Kidney (tissue), 14 donors: Measurements from ENCODE around the gene PRKAR2B. TPM values are rescaled to one million over a fixed set of nuclear protein-coding genes. Genes with fewer than 3 reads are reported as not detected.

Experiments
- DNase-seq, 5 donors: peaks; one replicate each; pipeline ENCODE4 v3.0.0-alpha.2; 2013 to 2020
- FAIRE-seq: peaks from 2 replicates; lab custom pipeline; 2012; peaks lifted over from hg19 to GRCh38; lab: Jason Lieb, UNC
- H3K27ac ChIP-seq, 2 donors: one replicate each; pipeline ENCODE4 v1.7.0; 2013; ENCODE audit warnings: low read depth in 2 of 2, low read length in 2 of 2, inconsistent platforms in 1 of 2
- H3K27me3 ChIP-seq: one replicate; pipeline ENCODE4 v1.7.1; 2013; ENCODE audit warnings: low read length, inconsistent platforms; ENCODE audit not compliant: control insufficient read depth, insufficient read depth
- H3K36me3 ChIP-seq, 3 donors: one replicate each; pipeline versions ENCODE4 v1.7.0 to v1.7.1; 2013; ENCODE audit warnings: low read length in 3 of 3, control low read depth in 1 of 3, inconsistent platforms in 1 of 3; ENCODE audit not compliant: insufficient read depth in 3 of 3, control insufficient read depth in 2 of 3
- H3K4me1 ChIP-seq, 3 donors: one replicate each; pipeline versions ENCODE4 v1.7.0 to v1.7.1; 2013; ENCODE audit warnings: low read length in 3 of 3, inconsistent platforms in 1 of 3, low read depth in 1 of 3; ENCODE audit not compliant: control insufficient read depth in 2 of 3, insufficient read depth in 2 of 3
- H3K4me3 ChIP-seq, 3 donors: one replicate each; pipeline versions ENCODE4 v1.7.0 to v1.8.1; 2013; ENCODE audit warnings: low read length in 3 of 3, control low read depth in 1 of 3, inconsistent platforms in 1 of 3
- H3K9ac ChIP-seq, 3 donors: one replicate each; pipeline versions ENCODE4 v1.7.0 to v1.7.1; 2013; ENCODE audit warnings: low read length in 3 of 3, control low read depth in 1 of 3, inconsistent platforms in 1 of 3
- H3K9me3 ChIP-seq, 3 donors: one replicate each; pipeline versions ENCODE4 v1.7.0 to v1.7.1; 2013; ENCODE audit warnings: low read length in 3 of 3, control low read depth in 1 of 3, inconsistent platforms in 1 of 3; ENCODE audit not compliant: control insufficient read depth in 2 of 3, insufficient read depth in 1 of 3
- intact Hi-C: fragments of 100-400 bp; cut with DNase I; formaldehyde crosslinking; loops from one replicate; pipeline ENCODE4 v1.11.1; 2022
- polyA plus RNA-seq: library from polyadenylated mRNA; stranded (reverse); fragments of 350-450 nt; fragmentation: Illumina TruSeq; extraction: RNeasy Lipid Tissue Mini Kit (QIAGEN cat#74804); gene quantifications from one replicate; pipeline ENCODE4 v1.2.3, GENCODE V29; 2014; ENCODE audit warnings: low read depth, low replicate concordance; ENCODE audit not compliant: insufficient read depth
- total RNA-seq: library from RNA; stranded (reverse); fragmentation: NEBNext Ultra II Directional; extraction: Animal tissue kit (Norgen Biotek cat#: 25700); gene quantifications from one replicate; pipeline ENCODE4 v1.2.1, GENCODE V29; 2021
- TF ChIP-seq, protein P1 (sequence below): IDR thresholded peaks from 3 replicates; pipeline ENCODE4 v1.5.1; 2012; ENCODE audit warnings: mild to moderate bottlenecking, moderate library complexity, borderline replicate concordance; ENCODE audit not compliant: insufficient read depth; ENCODE audit errors: extremely low read depth
- donor health status: control.
- donor health status: control.
- donor health status: control.
- donor health status: control.
- donor health status: control.
- donor health status: DM: yes; HTN: yes; CAD: no.
- donor health status: Normal renal cell carcinoma (clear cell type).

PRKAR2B gene
- total and polyA plus RNA-seq, 2 donors from 2014 or later = 6.9 to 7.3 TPM

DNA sequence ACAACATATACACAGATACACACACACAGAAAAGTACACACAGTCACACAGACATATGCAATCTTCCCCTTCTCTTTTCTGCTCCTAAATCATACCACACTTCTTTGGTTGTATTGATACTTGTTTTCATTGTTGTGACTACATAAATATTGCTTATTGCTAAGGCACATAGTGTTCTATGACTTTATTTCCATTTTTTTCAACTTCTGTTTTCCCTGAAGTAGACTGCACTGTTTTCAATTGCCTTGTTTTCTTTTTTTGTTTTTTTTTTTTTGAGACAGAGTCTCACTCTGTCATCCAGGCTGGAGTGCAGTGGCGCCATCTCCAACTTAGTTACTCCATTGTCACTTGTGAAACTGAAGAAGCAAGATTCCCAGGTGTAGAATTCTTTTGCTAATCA lies 10.0 kb upstream of the PRKAR2B start:
- FAIRE-seq = no peak

DNA sequence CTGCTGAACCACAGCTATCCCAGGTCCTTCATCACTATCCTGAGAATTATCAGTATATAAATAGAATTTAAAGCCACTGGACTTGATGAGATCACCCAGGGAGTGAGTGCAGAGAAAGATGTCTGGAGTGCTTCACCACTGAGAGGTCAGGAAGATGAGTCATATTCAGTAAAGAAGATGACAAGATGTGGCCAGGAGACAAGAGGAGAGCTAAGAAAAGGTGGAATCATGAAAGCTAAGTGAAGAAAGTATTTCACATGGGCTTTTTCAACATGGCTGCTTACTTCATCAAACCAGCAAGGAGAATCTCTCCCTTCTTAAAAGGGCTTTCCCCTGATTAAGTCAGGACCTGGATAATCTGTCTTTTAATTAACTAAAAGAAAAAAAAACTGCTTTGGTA lies 9.1 kb upstream of the PRKAR2B start:
- Histone ChIP-seq H3K4me3 (no peak overlapping the region), H3K4me1 (no peaks in the 10 kb centered on the region), H3K27ac (no peak overlapping the region), H3K9me3 (peaks cover 0 to 3% (median 0%) of the 10 kb centered on the region in 3 donors), H3K9ac (no peak overlapping the region), H3K36me3 (no peaks in the 10 kb centered on the region), H3K27me3 (no peaks in the 10 kb centered on the region)
- intact Hi-C loops = no loop called here
- DNase-seq (no peak), FAIRE-seq (no peak)
- TF ChIP-seq, protein P1, sequence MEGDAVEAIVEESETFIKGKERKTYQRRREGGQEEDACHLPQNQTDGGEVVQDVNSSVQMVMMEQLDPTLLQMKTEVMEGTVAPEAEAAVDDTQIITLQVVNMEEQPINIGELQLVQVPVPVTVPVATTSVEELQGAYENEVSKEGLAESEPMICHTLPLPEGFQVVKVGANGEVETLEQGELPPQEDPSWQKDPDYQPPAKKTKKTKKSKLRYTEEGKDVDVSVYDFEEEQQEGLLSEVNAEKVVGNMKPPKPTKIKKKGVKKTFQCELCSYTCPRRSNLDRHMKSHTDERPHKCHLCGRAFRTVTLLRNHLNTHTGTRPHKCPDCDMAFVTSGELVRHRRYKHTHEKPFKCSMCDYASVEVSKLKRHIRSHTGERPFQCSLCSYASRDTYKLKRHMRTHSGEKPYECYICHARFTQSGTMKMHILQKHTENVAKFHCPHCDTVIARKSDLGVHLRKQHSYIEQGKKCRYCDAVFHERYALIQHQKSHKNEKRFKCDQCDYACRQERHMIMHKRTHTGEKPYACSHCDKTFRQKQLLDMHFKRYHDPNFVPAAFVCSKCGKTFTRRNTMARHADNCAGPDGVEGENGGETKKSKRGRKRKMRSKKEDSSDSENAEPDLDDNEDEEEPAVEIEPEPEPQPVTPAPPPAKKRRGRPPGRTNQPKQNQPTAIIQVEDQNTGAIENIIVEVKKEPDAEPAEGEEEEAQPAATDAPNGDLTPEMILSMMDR = no peak

More for the DNA sequence above, 10.0 kb upstream of the PRKAR2B start:
- no peak for DNase-seq
- Histone ChIP-seq H3K36me3 (no peaks in the 10 kb centered on the region), H3K9ac (no peak overlapping the region), H3K4me3 (no peak overlapping the region), H3K9me3 (peaks cover 0 to 3% (median 0%) of the 10 kb centered on the region in 3 donors), H3K27me3 (no peaks in the 10 kb centered on the region), H3K27ac (no peak overlapping the region), H3K4me1 (no peaks in the 10 kb centered on the region)
- intact Hi-C loops = no loop called here
- TF ChIP-seq, protein P1 = no peak

DNA sequence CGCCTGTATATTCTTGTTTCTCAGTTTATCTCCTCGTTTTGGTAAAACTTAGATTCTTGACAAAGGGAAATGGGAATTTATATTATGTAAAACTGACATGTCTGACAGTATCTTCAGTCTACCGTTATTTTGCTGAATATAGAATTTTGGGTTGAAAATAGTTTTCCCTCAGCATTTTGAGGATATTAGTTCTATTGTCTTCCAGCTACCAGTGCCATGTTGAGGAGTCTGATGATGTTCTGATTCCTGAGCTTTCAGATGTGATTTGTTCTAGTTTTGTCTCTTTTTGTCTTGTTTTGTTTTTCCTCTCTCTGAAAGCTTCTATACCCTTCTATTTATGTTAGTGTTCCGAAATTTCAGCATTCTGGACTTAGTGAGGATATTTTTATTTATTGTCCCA lies 8.0 kb upstream of the PRKAR2B start:
- Histone ChIP-seq H3K9me3 (peaks cover 0 to 3% (median 0%) of the 10 kb centered on the region in 3 donors), H3K4me1 (no peaks in the 10 kb centered on the region), H3K27ac (no peak overlapping the region), H3K4me3 (no peak overlapping the region), H3K9ac (no peak overlapping the region), H3K36me3 (no peaks in the 10 kb centered on the region), H3K27me3 (no peaks in the 10 kb centered on the region)
- TF ChIP-seq, protein P1 = no peak
- intact Hi-C loops = no loop called here
- no peak for FAIRE-seq
- no peak for DNase-seq
